Natural killer cell (primary cell): ENCODE results near the gene MBTPS2. TPM values are rescaled to one million over a fixed set of nuclear protein-coding genes. Genes with fewer than 3 reads are reported as not detected.
"Not testable (repeated sequence)": the region's sequence is repeated elsewhere in the genome, so short reads cannot be mapped to it uniquely, and the experiment has no call there.

ENCODE experiments used
- ATAC-seq, 3 donors: fragments of 150-1000 bp in 2 of 3; fragments of 200-7000 bp in 1 of 3; cut with Tn5 transposase; 1 replicate in 1 of 3; 2 replicates in 2 of 3; pipeline ENCODE4 v1.10.0; 2021; ENCODE audit warnings: mild to moderate bottlenecking in 2 of 3, moderate library complexity in 2 of 3
- DNase-seq, 2 donors: peaks; one replicate each; pipeline versions ENCODE4 v3.0.0 to v3.0.0-alpha.2; 2013 to 2021; ENCODE audit warnings: mixed read lengths in 1 of 2
- H3K27ac ChIP-seq: one replicate; pipeline ENCODE4 v1.5.1; 2013; ENCODE audit warnings: mild to moderate bottlenecking, low read length
- H3K27me3 ChIP-seq: one replicate; pipeline ENCODE4 v1.6.1; 2013; ENCODE audit warnings: low read length; ENCODE audit not compliant: control insufficient read depth, insufficient read depth
- H3K36me3 ChIP-seq: one replicate; pipeline ENCODE4 v1.6.1; 2013; ENCODE audit warnings: low read length; ENCODE audit not compliant: control insufficient read depth, insufficient read depth
- H3K4me1 ChIP-seq: one replicate; pipeline ENCODE4 v1.6.1; 2013; ENCODE audit warnings: low read length; ENCODE audit not compliant: control insufficient read depth, insufficient read depth
- H3K4me3 ChIP-seq: one replicate; pipeline ENCODE4 v1.5.1; 2013; ENCODE audit warnings: low read length
- H3K9me3 ChIP-seq: one replicate; pipeline ENCODE4 v1.6.1; 2013; ENCODE audit warnings: low read length; ENCODE audit not compliant: control insufficient read depth, insufficient read depth
- H3K27ac Mint-ChIP-seq, 2 donors: one replicate each; pipeline ENCODE4 v1.8.0; 2022; ENCODE audit warnings: mild to moderate bottlenecking in 2 of 2, mixed read lengths in 2 of 2, moderate library complexity in 1 of 2
- H3K27me3 Mint-ChIP-seq, 2 donors: one replicate each; pipeline ENCODE4 v1.8.0; 2022; ENCODE audit warnings: low read depth in 2 of 2, mixed read lengths in 2 of 2
- H3K36me3 Mint-ChIP-seq: one replicate; pipeline ENCODE4 v1.8.0; 2022; ENCODE audit warnings: mixed read lengths
- H3K4me1 Mint-ChIP-seq, 2 donors: one replicate each; pipeline ENCODE4 v1.8.0; 2022; ENCODE audit warnings: mixed read lengths in 2 of 2
- H3K4me3 Mint-ChIP-seq: one replicate; pipeline ENCODE4 v1.8.0; 2022; ENCODE audit warnings: mild to moderate bottlenecking, moderate library complexity, mixed read lengths
- H3K9me3 Mint-ChIP-seq, 2 donors: one replicate each; pipeline ENCODE4 v1.8.0; 2022; ENCODE audit warnings: mixed read lengths in 2 of 2
- WGBS: methylation state at CpG from one replicate; pipeline ENCODE4 v1.1.7; 2013; ENCODE audit warnings: missing lambda C conversion rate; ENCODE audit not compliant: insufficient coverage; 5-methylcytosine and 5-hydroxymethylcytosine counted together
- intact Hi-C: fragments of 100-400 bp; cut with micrococcal nuclease; formaldehyde crosslinking; loops from one replicate; pipeline ENCODE4 v1.14.2; 2022
- total RNA-seq, 4 donors: library from RNA; stranded (reverse); fragments of 120-200 nt in 1 of 4; gene quantifications; one replicate each; pipeline versions ENCODE4 v1.2.3 to v1.2.4, GENCODE V29; 2013 to 2022
- TF ChIP-seq, protein P1 (sequence below): fragments of 200-600 bp; IDR thresholded peaks from one replicate; pipeline ENCODE4 v1.8.0; 2022; ENCODE audit warnings: antibody characterized with exemption

MBTPS2 gene
- total RNA-seq, 3 donors from 2014 or later (not counting 1 experiment from before 2014, with no cell fraction given) = 5.0 to 7.5 (median 5.6) TPM

DNA sequence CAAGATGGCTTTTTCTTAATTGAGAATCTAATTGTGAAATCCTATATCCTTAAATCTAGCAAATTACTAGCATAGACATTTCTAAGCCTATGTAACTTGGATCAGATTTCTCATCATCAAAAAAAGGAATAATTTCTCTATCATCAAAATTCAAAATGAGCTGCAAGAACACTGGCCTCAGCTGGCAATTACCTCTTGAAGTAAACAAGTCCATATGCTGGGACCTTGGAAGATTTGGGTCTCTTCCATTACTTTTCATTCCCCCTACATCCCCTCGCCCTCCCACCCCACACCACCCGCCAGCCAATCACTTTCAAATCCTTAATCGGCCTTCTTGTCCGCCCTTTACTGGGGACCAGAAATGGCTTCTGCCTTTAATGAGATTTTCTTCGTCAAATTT is 23.3 kb upstream of the MBTPS2 start:
- Mint-ChIP-seq H3K27me3 (peaks cover 1 to 11% of the 10 kb centered on the region in 2 donors), H3K36me3 (no peaks in the 10 kb centered on the region), H3K4me1 (no peaks in the 10 kb centered on the region), H3K9me3 (no peaks in the 10 kb centered on the region), H3K27ac (no peak overlapping the region), H3K4me3 (no peak overlapping the region)
- TF ChIP-seq, protein P1, sequence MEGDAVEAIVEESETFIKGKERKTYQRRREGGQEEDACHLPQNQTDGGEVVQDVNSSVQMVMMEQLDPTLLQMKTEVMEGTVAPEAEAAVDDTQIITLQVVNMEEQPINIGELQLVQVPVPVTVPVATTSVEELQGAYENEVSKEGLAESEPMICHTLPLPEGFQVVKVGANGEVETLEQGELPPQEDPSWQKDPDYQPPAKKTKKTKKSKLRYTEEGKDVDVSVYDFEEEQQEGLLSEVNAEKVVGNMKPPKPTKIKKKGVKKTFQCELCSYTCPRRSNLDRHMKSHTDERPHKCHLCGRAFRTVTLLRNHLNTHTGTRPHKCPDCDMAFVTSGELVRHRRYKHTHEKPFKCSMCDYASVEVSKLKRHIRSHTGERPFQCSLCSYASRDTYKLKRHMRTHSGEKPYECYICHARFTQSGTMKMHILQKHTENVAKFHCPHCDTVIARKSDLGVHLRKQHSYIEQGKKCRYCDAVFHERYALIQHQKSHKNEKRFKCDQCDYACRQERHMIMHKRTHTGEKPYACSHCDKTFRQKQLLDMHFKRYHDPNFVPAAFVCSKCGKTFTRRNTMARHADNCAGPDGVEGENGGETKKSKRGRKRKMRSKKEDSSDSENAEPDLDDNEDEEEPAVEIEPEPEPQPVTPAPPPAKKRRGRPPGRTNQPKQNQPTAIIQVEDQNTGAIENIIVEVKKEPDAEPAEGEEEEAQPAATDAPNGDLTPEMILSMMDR = no peak
- Histone ChIP-seq H3K9me3 (no peaks in the 10 kb centered on the region), H3K36me3 (no peaks in the 10 kb centered on the region), H3K4me1 (no peaks in the 10 kb centered on the region), H3K27ac (no peak overlapping the region), H3K27me3 (no peaks in the 10 kb centered on the region), H3K4me3 (no peak overlapping the region)
- DNase-seq (no peak), ATAC-seq (no peak)
- whole genome bisulfite sequencing = 88% methylated on average over 5 of the region's 5 CpGs
- intact Hi-C loops = no loop called here

DNA sequence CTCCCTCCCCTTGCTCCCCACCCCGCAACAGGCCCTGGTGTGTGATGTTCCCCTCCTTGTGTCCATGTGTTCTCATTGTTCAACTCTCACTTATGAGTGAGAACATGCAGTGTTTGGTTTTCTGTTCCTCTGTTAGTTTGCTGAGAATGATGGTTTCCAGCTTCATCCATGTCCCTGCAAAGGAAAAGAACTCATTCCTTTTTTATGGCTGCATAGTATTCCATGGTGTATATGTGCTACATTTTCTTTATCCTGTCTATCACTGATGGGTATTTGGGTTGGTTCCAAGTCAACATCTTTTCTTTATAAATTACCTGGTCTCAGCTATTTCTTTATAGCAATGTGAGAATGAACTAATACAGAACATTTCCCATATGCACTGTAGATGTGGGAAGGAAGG is 19.2 kb upstream of the MBTPS2 start:
- H3K4me3 Mint-ChIP-seq, H3K9me3 Mint-ChIP-seq, H3K27ac Mint-ChIP-seq, H3K9me3 ChIP-seq, ATAC-seq, DNase-seq, H3K27me3 Mint-ChIP-seq, intact Hi-C loops, H3K27me3 ChIP-seq, H3K4me1 ChIP-seq, H3K4me3 ChIP-seq, H3K36me3 Mint-ChIP-seq, H3K36me3 ChIP-seq, H3K4me1 Mint-ChIP-seq, H3K27ac ChIP-seq: not testable (repeated sequence)
- no CpG with 5 or more reads among the region's 1 CpG for WGBS

DNA sequence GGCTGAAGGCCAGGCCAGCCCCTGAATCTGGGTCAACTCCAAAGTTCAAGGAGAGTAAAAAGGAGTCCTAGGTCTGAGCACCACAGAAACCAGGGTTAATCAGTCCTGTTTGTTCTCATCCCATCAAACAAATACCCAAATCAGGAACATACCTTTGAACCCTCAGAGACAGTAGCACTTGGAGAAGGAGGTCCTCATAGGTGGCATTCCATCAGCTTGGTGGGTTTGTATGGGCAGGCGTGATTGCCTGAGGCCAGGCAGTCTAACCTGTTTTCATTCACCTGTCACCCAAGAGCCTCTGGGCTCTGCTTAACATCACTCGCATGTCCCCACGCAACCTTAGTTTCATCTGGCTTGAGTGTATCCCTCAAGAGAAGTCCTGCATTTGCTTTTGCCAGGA is 17.5 kb upstream of the MBTPS2 start:
- TF ChIP-seq, protein P1 = no peak
- DNase-seq (no peak), ATAC-seq (no peak)
- H3K27me3 ChIP-seq = no peaks in the 10 kb centered on the region
- no peak overlapping the region for H3K27ac Mint-ChIP-seq
- no peaks in the 10 kb centered on the region for H3K9me3 Mint-ChIP-seq
- no peaks in the 10 kb centered on the region for H3K36me3 Mint-ChIP-seq
- WGBS = 93% methylated on average over 3 of the region's 3 CpGs
- H3K4me3 ChIP-seq = no peak overlapping the region
- H3K4me1 ChIP-seq = no peaks in the 10 kb centered on the region
- no peaks in the 10 kb centered on the region for H3K4me1 Mint-ChIP-seq
- no peaks in the 10 kb centered on the region for H3K9me3 ChIP-seq
- H3K4me3 Mint-ChIP-seq = no peak overlapping the region
- peaks cover 0 to 4% of the 10 kb centered on the region in 2 donors for H3K27me3 Mint-ChIP-seq
- intact Hi-C loops = no loop called here
- H3K27ac ChIP-seq = no peak overlapping the region
- H3K36me3 ChIP-seq = no peaks in the 10 kb centered on the region

DNA sequence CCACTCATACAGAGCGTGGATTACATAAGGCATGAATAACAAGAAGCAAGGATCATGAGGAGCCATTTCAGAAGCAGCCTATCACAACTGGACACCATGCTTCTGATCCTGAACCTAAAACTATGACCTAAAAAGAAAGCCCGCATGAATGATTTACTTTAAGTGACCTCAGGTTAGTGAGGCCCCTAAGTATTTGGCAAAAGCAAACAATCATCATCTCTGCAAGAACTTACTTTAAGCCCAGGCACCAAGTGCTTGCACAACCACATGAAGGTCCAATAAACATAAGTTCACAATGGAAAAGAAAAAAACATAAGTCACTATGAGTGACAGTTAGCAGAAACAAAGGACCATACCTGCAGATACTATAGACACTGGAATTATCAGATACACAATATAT is 7.9 kb upstream of the MBTPS2 start:
- no peak for ATAC-seq

More for the DNA sequence above, 7.9 kb upstream of the MBTPS2 start:
- H3K9me3 Mint-ChIP-seq = no peaks in the 10 kb centered on the region
- TF ChIP-seq, protein P1 = no peak
- intact Hi-C loops = no loop called here
- H3K4me1 Mint-ChIP-seq = no peaks in the 10 kb centered on the region
- no peaks in the 10 kb centered on the region for H3K4me1 ChIP-seq
- no peak overlapping the region for H3K4me3 Mint-ChIP-seq
- H3K27ac ChIP-seq = no peak overlapping the region
- peaks cover 8 to 11% of the 10 kb centered on the region in 2 donors for H3K27me3 Mint-ChIP-seq
- no peak for DNase-seq
- WGBS = 100% methylated on average over 2 of the region's 2 CpGs
- no peaks in the 10 kb centered on the region for H3K36me3 ChIP-seq
- no peaks in the 10 kb centered on the region for H3K9me3 ChIP-seq
- H3K27me3 ChIP-seq = no peaks in the 10 kb centered on the region
- H3K4me3 ChIP-seq = no peak overlapping the region
- no peak overlapping the region for H3K27ac Mint-ChIP-seq
- no peaks in the 10 kb centered on the region for H3K36me3 Mint-ChIP-seq
